HG02759 (cell line): ENCODE results near the gene CRIP3.

Source experiments
- ATAC-seq: cut with Tn5 transposase; IDR thresholded peaks from one replicate; pipeline ENCODE4 v1.9.1; 2021; ENCODE audit warnings: mild to moderate bottlenecking, moderate library complexity; ENCODE audit not compliant: unreplicated experiment

Gene CRIP3

GRCh38 chr6:43274916-43275597 is 33.6 kb downstream of the CRIP3 start:
- ATAC-seq: no peak

GRCh38 chr6:43274127-43274915 is 34.3 kb downstream of the CRIP3 start:
- ATAC-seq: no peak

- no peak for ATAC-seq
These were observed 34.9 kb downstream of the CRIP3 start for GRCh38 chr6:43273707-43274106.

GRCh38 chr6:43271944-43272343 is 36.7 kb downstream of the CRIP3 start:
- ATAC-seq: no peak

- no peak for ATAC-seq
These were observed 37.4 kb downstream of the CRIP3 start for GRCh38 chr6:43271103-43271815.

GRCh38 chr6:43269273-43270007 is 39.2 kb downstream of the CRIP3 start:
- ATAC-seq: no peak

- no peak for ATAC-seq
These were observed 39.8 kb downstream of the CRIP3 start for GRCh38 chr6:43268782-43269272.

- no peak for ATAC-seq
These were observed 40.3 kb downstream of the CRIP3 start for GRCh38 chr6:43268355-43268700.

- ATAC-seq: no peak
These were observed 40.8 kb downstream of the CRIP3 start for GRCh38 chr6:43267619-43268354.

- no peak for ATAC-seq
These were observed 43.1 kb downstream of the CRIP3 start for GRCh38 chr6:43265564-43265963.

- ATAC-seq: no peak
These were observed 44.0 kb downstream of the CRIP3 start for GRCh38 chr6:43264599-43265145.

- peak; percentile 86 for ATAC-seq
These were observed 45.1 kb downstream of the CRIP3 start for GRCh38 chr6:43263314-43264178.

- ATAC-seq: no peak
These were observed 45.8 kb downstream of the CRIP3 start for GRCh38 chr6:43262780-43263313.

GRCh38 chr6:43262000-43262779 is 46.4 kb downstream of the CRIP3 start:
- no peak for ATAC-seq

- no peak for ATAC-seq
These were observed 47.4 kb downstream of the CRIP3 start for GRCh38 chr6:43261198-43261597.

GRCh38 chr6:43260791-43261190 is 47.8 kb downstream of the CRIP3 start:
- no peak for ATAC-seq

- ATAC-seq: no peak
These were observed 49.6 kb downstream of the CRIP3 start for GRCh38 chr6:43258807-43259686.
